ENCODE results near the gene EFNB1.
A peak's percentile ranks its signal among the peaks of the same experiment; 100 is the strongest.

The EFNB1 gene

DNA sequence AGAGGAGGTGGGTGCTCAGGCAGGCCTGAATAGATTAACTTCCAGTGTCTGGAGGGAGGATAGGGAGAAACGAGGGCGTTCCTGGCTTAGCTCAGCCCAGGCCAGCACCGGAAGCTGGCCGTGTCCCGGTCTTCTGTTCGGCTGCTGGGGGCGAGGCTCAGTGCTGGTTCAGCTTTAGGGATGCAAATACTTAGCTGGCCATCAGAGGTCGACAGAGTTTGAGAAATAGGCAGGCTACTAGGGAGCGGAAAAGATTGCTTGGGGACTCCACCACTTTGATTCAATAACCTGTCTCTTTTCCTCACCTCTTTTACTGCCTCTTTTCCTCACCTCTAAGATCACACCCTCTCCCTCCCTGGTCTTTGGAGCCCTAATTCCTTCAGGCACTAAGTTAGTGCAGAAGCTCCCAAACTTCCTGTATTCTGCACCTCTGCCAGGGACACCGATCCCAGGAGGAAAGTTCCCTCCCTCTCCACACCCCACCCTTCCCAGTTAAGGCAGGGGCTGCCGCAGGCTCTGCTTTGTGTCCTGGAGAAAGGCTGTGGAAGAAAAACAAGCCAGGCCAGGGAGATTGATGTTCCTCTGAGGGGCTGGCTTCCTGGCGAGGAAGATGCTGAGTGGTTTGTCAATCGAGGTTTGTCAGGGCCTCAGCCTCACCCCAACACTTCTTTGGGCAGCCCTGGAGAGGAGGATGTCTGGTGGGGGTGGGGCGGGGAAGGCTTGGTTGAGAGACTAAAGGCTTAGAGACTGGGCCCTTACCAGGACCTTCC, 6.0 kb upstream of the EFNB1 start:
- no peak overlapping the region for H3K27ac Mint-ChIP-seq

DNA sequence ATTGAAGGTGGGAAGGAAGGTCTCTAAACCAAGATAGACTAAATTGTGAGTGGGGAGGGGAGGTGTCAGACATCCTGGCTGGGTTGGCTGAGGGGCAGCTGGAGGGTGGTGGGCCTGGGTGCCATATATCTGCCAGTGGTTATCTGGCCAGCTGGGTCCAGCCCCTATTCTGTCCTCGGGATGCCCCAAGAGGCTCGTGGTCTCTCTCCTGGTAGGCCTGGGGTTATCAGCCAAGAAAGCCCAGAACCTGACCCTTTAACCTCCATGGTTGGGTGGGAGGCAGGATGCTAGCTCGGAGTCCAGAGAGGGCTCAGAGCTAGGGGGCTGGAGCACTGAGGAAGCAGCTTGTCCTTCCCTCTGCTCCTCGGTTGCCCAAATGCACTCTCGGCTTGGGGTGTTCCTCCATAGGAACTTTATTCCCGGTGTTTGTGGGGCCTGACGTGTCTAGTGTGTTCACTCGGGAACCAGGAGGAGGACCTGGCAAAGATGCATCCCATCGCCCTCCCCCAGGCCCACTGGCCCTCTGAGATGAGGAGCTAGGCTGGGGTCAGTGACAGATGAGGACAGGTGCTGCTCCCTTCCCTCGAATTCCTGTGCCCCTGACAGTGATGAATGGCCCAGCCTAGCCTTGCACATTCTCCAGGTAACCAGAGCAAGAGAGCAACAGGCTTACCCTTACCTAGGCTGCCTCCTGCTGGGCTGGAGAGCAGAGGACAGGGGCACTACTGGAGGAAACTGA, 5.2 kb upstream of the EFNB1 start:
- Mint-ChIP-seq H3K36me3 (no peaks in the 10 kb centered on the region), H3K27me3 (no peaks in the 10 kb centered on the region)

More for the DNA sequence above, 6.0 kb upstream of the EFNB1 start:
- Mint-ChIP-seq H3K36me3 (no peaks in the 10 kb centered on the region), H3K4me3 (no peak overlapping the region), H3K4me1 (ENCODE audit: low read depth) (peaks cover 3% of the 10 kb centered on the region), H3K9me3 (ENCODE audit: low read depth) (no peaks in the 10 kb centered on the region), H3K27me3 (no peaks in the 10 kb centered on the region)

DNA sequence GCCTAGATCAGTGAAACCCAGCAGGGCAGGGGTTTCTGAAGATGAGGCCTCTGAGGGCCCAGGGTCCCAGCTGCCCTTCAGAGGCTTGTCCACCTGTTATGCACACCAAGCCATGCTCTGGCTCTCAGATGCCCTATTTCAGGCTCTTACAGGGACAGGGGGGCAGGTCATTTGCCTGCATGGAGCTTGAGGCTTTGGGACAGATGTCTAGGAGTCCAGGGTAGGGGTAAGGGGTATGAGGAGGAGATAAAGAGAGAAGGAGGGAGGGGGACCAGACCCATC, 4.7 kb upstream of the EFNB1 start:
- H3K27ac Mint-ChIP-seq = no peak overlapping the region
- no peaks in the 10 kb centered on the region for H3K9me3 Mint-ChIP-seq (ENCODE audit: low read depth)
- H3K36me3 Mint-ChIP-seq = no peaks in the 10 kb centered on the region
- H3K4me3 Mint-ChIP-seq = no peak overlapping the region
- peaks cover 6% of the 10 kb centered on the region for H3K4me1 Mint-ChIP-seq (ENCODE audit: low read depth)
- H3K27me3 Mint-ChIP-seq = no peaks in the 10 kb centered on the region

More for the DNA sequence above, 5.2 kb upstream of the EFNB1 start:
- H3K4me3 Mint-ChIP-seq = no peak overlapping the region
- H3K27ac Mint-ChIP-seq = no peak overlapping the region
- no peaks in the 10 kb centered on the region for H3K9me3 Mint-ChIP-seq (ENCODE audit: low read depth)
- H3K4me1 Mint-ChIP-seq (ENCODE audit: low read depth) = peaks cover 4% of the 10 kb centered on the region

DNA sequence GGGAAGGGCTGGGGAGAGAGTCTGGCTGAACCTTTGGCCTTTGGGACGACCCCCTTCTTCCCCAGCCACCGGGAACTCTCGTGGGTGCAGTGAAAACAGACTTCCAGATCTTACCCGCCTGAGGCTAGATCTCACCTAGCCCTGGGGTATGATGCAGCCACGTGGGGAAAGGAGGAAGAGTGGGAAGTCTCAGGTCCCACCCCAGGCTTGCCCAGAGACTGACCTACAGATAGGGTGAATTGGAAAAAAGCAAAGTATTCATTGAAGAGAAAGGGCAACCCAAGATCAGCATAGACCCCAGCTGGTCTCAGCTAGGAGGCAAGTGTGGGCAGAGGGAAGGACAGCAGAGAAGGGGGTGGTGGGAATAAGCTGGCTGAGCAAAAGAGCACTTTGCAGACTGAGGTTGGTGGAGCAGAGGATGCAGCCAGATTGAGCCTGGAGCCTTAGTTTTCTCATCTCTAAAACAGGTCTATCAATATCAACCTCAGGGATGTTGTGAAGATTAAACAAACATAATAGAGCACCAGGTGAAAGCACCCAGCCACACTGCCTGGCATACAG, 4.2 kb upstream of the EFNB1 start:
- H3K4me1 Mint-ChIP-seq (ENCODE audit: low read depth) = peaks cover 6% of the 10 kb centered on the region
- H3K27me3 Mint-ChIP-seq = no peaks in the 10 kb centered on the region
- no peaks in the 10 kb centered on the region for H3K36me3 Mint-ChIP-seq
- H3K9me3 Mint-ChIP-seq (ENCODE audit: low read depth) = no peaks in the 10 kb centered on the region
- H3K27ac Mint-ChIP-seq = no peak overlapping the region
- H3K4me3 Mint-ChIP-seq = no peak overlapping the region

GRCh38 chrX:68826113-68826980, 2.5 kb upstream of the EFNB1 start:
- Mint-ChIP-seq H3K9me3 (ENCODE audit: low read depth) (no peaks in the 10 kb centered on the region), H3K27me3 (no peaks in the 10 kb centered on the region), H3K27ac (no peak overlapping the region), H3K36me3 (no peaks in the 10 kb centered on the region), H3K4me1 (ENCODE audit: low read depth) (peaks cover 9% of the 10 kb centered on the region), H3K4me3 (no peak overlapping the region)

GRCh38 chrX:68827256-68827655, 1.6 kb upstream of the EFNB1 start:
- no peak overlapping the region for H3K27ac Mint-ChIP-seq
- no peaks in the 10 kb centered on the region for H3K36me3 Mint-ChIP-seq
- no peaks in the 10 kb centered on the region for H3K9me3 Mint-ChIP-seq (ENCODE audit: low read depth)
- peaks cover 18% of the 10 kb centered on the region for H3K4me1 Mint-ChIP-seq (ENCODE audit: low read depth)
- H3K27me3 Mint-ChIP-seq = no peaks in the 10 kb centered on the region
- no peak overlapping the region for H3K4me3 Mint-ChIP-seq

- no peaks in the 10 kb centered on the region for H3K9me3 Mint-ChIP-seq (ENCODE audit: low read depth)
- H3K27ac Mint-ChIP-seq = peak overlapping the region; percentile 19
- H3K27me3 Mint-ChIP-seq = no peaks in the 10 kb centered on the region
- no peaks in the 10 kb centered on the region for H3K36me3 Mint-ChIP-seq
- H3K4me3 Mint-ChIP-seq = peak overlapping the region; percentile 90
- H3K4me1 Mint-ChIP-seq (ENCODE audit: low read depth) = peaks cover 16% of the 10 kb centered on the region
These were observed 785 bp upstream of the EFNB1 start for GRCh38 chrX:68827848-68828624.

- Mint-ChIP-seq H3K4me3 (peak overlapping the region; percentile 82), H3K27ac (no peak overlapping the region), H3K36me3 (no peaks in the 10 kb centered on the region), H3K9me3 (ENCODE audit: low read depth) (no peaks in the 10 kb centered on the region), H3K27me3 (no peaks in the 10 kb centered on the region), H3K4me1 (ENCODE audit: low read depth) (peaks cover 18% of the 10 kb centered on the region)
These were observed 979 bp downstream of the EFNB1 start for GRCh38 chrX:68829582-68830418.

DNA sequence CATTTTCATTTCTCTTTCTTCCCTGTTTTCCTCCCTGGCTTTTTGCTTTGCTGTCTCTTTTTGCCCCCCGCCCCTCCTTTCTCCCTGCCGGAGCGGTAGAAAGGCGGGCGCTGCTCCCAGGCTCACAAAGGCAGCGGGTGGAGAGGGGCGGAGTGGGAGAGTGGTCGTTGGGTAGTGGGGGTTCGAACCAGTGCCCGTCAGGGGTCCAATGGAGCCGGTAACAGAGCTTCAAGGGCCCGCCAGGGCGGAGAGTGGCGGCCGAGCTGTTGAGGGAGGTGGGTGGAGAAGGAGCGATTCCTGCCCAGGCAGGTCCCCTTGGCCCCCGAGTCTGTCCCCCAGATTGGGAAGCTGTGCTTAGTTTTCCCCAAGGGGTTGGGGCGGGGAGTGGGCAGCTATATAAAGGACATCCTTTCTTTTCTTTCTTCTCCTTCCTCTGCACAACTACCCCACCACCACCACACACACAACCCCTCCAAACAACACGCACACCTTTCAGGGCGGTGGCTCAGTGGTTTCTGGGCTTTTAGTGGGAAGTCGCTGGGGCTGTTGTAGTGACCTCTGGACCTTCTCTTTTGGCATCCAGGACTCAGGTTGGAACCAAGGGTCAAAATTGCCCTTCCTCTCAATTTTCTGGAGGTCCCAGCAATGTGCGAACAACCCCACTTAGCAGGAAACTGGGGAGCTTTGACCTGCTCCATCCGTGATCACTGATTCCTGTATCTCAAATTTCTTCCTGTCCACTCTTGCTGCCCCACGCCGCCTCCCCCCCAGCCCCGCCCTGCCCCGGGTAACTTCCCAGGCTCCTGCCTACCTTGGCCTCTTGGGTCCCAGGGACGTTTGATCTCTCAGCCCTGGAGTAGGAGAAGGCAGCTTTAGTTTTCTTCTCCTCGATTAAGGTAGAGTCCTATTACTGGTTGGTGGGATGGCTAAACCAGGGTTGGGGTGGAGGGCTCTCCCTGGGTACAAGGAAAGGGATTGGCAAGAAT, 1.9 kb downstream of the EFNB1 start:
- Mint-ChIP-seq H3K36me3 (no peaks in the 10 kb centered on the region), H3K4me3 (peak overlapping the region; percentile 82), H3K9me3 (ENCODE audit: low read depth) (no peaks in the 10 kb centered on the region), H3K4me1 (ENCODE audit: low read depth) (peaks cover 18% of the 10 kb centered on the region), H3K27me3 (no peaks in the 10 kb centered on the region), H3K27ac (no peak overlapping the region)

- H3K4me1 Mint-ChIP-seq (ENCODE audit: low read depth) = peaks cover 18% of the 10 kb centered on the region
- H3K27me3 Mint-ChIP-seq = no peaks in the 10 kb centered on the region
- peak overlapping the region; percentile 75 for H3K4me3 Mint-ChIP-seq
- H3K9me3 Mint-ChIP-seq (ENCODE audit: low read depth) = no peaks in the 10 kb centered on the region
- no peaks in the 10 kb centered on the region for H3K36me3 Mint-ChIP-seq
- H3K27ac Mint-ChIP-seq = no peak overlapping the region
These were observed 2.7 kb downstream of the EFNB1 start for GRCh38 chrX:68831405-68832100.

DNA sequence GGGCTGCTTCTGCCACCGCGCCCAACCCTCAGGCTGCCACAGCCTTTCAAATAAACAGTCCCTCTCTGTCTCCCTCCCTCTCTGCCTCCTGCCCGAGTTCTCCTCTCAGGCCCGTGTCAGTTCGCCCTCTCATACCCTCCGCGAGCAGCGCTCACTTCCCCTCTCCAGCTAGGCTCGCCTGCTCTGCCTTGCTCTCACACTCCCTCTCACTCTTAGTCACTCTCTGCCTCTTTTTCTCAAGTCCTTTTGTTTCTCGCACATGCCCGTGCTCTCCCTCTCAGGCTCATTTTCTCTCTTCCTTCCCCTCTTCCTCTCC, 3.2 kb downstream of the EFNB1 start:
- Mint-ChIP-seq H3K36me3 (peaks cover 2% of the 10 kb centered on the region), H3K27ac (no peak overlapping the region), H3K4me3 (peak overlapping the region; percentile 75), H3K4me1 (ENCODE audit: low read depth) (peaks cover 18% of the 10 kb centered on the region), H3K9me3 (ENCODE audit: low read depth) (no peaks in the 10 kb centered on the region), H3K27me3 (no peaks in the 10 kb centered on the region)
